Epithelial cell of proximal tubule (primary cell): ENCODE data around the gene NR2F1-AS1. TPM values are rescaled to one million over a fixed set of nuclear protein-coding genes. Genes with fewer than 3 reads are reported as not detected.

ENCODE experiments used
- DNase-seq: peaks from one replicate; pipeline ENCODE4 v3.0.0-alpha.2; 2011; ENCODE audit warnings: low read depth
- H3K4me3 ChIP-seq: 2 replicates; pipeline ENCODE4 v1.5.1; 2011; ENCODE audit warnings: low read depth, mild to moderate bottlenecking, low read length
- CTCF ChIP-seq: conservative IDR thresholded peaks from 2 replicates; pipeline ENCODE4 v1.5.1; 2012; ENCODE audit warnings: low read depth, mild to moderate bottlenecking, low read length
- total RNA-seq: library from RNA; depleted of rRNA; stranded (reverse); fragments of >200 nt; gene quantifications from 2 replicates; pipeline ENCODE4 v1.2.3, GENCODE V29; 2015

The NR2F1-AS1 gene
- total RNA-seq, 1 donor from 2014 or later = 1.6 TPM

DNA sequence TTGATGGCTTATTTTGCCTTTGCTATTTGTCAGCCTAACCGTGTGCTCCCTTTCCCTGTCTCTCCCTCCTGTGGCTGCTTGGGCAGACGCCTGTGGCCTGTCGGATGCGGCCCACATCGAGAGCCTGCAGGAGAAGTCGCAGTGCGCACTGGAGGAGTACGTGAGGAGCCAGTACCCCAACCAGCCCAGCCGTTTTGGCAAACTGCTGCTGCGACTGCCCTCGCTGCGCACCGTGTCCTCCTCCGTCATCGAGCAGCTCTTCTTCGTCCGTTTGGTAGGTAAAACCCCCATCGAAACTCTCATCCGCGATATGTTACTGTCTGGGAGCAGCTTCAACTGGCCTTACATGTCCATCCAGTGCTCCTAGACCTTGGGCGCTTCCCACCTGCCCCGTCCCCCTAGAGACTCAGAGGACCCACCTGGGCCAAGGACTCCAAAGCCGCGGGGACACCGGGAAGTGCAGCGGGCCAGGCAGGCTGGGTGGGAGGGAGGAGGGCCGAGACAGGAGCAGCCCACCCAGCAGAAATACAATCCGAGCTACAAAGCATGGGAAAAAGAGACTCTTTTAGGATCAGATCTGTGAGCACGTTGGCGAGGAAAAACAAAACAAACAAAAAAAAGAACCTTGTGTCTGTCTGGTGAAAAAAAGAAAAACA lies 12.6 kb upstream of the NR2F1-AS1 start:
- H3K4me3 ChIP-seq = no peak overlapping the region
- DNase-seq = no peak
- TF ChIP-seq CTCF = no peak

DNA sequence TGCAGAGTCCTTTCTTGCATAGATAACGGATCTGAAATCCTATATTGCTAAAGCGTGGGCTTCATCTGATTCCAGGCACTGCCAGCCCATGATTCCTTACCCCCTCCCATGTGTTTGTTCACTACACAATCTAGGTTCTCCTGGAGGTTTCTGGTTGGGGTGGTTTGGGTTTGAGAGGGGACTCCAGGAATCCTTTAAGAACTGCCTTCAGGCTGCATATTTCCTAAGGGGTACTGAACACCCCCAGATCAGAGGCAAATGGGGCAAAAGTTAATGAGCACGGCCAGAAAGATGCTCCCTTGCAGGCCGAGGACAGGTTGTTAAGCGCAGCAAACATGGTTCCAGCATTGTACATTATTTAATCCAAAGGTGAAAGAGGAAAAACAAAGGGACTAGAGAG lies 11.9 kb upstream of the NR2F1-AS1 start:
- DNase-seq = no peak
- no peak overlapping the region for H3K4me3 ChIP-seq
- no peak for TF ChIP-seq CTCF

DNA sequence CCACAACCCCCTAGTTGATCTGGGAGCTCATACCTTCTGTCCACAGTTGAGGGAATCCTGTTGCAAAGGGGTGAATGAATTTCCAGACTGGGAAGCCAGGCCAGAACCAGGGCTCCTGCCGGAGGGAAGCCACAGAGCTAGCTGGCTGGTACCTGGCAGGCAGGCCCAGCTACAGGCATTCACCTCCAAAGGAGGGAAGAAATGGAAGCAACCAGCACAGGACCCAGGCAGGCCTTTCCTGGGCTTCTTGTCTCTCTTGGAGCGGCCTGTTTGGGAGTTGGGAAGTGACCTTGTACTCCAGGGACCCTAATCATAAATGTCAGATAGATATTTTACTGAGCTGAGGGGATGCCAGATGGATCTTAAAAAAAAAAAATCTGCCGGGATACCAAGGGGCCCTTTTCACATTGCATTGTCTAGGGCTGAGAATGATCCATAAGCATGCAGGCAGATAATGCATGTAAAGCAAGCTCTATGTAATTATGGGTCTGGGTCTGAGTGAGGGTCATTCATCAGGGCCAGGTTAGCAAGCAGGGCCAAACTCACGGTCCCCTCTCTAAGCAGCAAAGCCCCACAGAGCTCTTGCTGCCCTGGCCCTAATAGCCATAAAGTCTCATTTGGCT lies 10.4 kb upstream of the NR2F1-AS1 start:
- no peak for TF ChIP-seq CTCF
- H3K4me3 ChIP-seq = no peak overlapping the region
- no peak for DNase-seq

DNA sequence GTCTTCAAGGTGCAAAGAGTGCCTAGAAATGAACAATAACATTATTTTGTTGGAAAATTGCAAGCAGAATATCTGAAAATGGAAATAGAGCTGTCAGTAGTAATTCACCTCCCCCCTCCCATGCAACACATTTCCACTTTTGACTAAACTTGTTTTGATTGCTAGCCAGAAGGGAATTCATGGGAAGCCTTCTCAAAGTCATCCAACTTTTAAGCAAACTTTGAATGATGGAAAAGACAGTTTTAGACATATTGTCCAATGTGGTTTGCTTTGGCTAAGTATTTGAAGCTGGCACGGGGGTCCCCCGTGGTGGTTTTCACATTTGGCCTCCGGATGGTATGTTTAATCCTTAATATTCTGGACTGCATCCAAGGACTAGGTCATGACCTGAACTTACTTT lies 9.5 kb upstream of the NR2F1-AS1 start:
- no peak for DNase-seq
- no peak for TF ChIP-seq CTCF
- H3K4me3 ChIP-seq = no peak overlapping the region

GRCh38 chr5:93589829-93590215 lies 8.8 kb upstream of the NR2F1-AS1 start:
- no peak for DNase-seq
- TF ChIP-seq CTCF = no peak
- H3K4me3 ChIP-seq = no peak overlapping the region

- TF ChIP-seq CTCF = no peak
- H3K4me3 ChIP-seq = peak overlapping the region; percentile 47
- no peak for DNase-seq
Measured at GRCh38 chr5:93589152-93589828, 8.3 kb upstream of the NR2F1-AS1 start.
